Measurements from ENCODE around the gene MIXL1. TPM values are rescaled to one million over a fixed set of nuclear protein-coding genes. Genes with fewer than 3 reads are reported as not detected.

Gene MIXL1
- total RNA-seq, 1 experiment from 2014 or later = 4.7 TPM

- Histone ChIP-seq H3K79me1 (ENCODE audit: insufficient read depth, low read depth, low read length, poor library complexity, severe bottlenecking) (no peaks in the 10 kb centered on the region), H3K23me2 (ENCODE audit: insufficient read length, low read depth, low read length, poor library complexity, severe bottlenecking) (no peaks in the 10 kb centered on the region), H2BK120ac (ENCODE audit: low read depth, low read length, poor library complexity, severe bottlenecking) (no peak overlapping the region), H3K27me3 (ENCODE audit: insufficient read depth, low read length) (no peaks in the 10 kb centered on the region; the same call in 1 of the 2 replicates), H2BK5ac (ENCODE audit: insufficient read length, low read length) (no peak overlapping the region), H4K5ac (ENCODE audit: insufficient read length, low read depth, low read length) (no peak overlapping the region), H3K4me2 (ENCODE audit: insufficient read depth, insufficient read length, low read length) (no peak overlapping the region), H2BK12ac (ENCODE audit: insufficient read length, low read depth, low read length) (no peak overlapping the region), H3T11ph (ENCODE audit: low read length) (no peak overlapping the region), H3K4ac (ENCODE audit: low read depth, low read length) (no peak overlapping the region), H3K18ac (ENCODE audit: insufficient read length, low read depth, low read length) (no peak overlapping the region), H3K9ac (ENCODE audit: extremely low read depth, insufficient read length, low read length) (no peak overlapping the region), H3K9me3 (ENCODE audit: control insufficient read depth, low read depth, low read length) (no peaks in the 10 kb centered on the region), H3K23ac (ENCODE audit: insufficient read length, low read depth, low read length) (no peak overlapping the region), H2AK5ac (ENCODE audit: insufficient read length, low read length) (no peak overlapping the region), H3K79me2 (ENCODE audit: insufficient read depth, low read length) (no peaks in the 10 kb centered on the region), H4K91ac (ENCODE audit: insufficient read length, low read depth, low read length) (no peak overlapping the region), H3K14ac (ENCODE audit: insufficient read depth, low read length) (no peak overlapping the region), H4K8ac (replicated peaks; ENCODE audit: insufficient read length, low read depth, low read length) (no peak overlapping the region), H4K20me1 (ENCODE audit: control insufficient read depth, insufficient read depth, insufficient read length) (no peaks in the 10 kb centered on the region), H3K27ac (ENCODE audit: insufficient read length, low read depth, low read length) (no peak overlapping the region), H2BK20ac (ENCODE audit: low read depth, low read length, poor library complexity, severe bottlenecking) (no peak overlapping the region), H3K4me1 (ENCODE audit: insufficient read depth, low read length) (no peaks in the 10 kb centered on the region; the same call in 1 of the 2 replicates), H2BK15ac (ENCODE audit: low read depth, low read length) (no peak overlapping the region), H3K56ac (ENCODE audit: insufficient read length, low read depth, low read length) (no peak overlapping the region), H2AFZ (ENCODE audit: low read length) (no peak overlapping the region)
- DNase-seq = no peak
- no peaks in the 10 kb centered on the region for H3K9me3 Mint-ChIP-seq
- peaks cover 13% of the 10 kb centered on the region for H3K27me3 Mint-ChIP-seq (ENCODE audit: low read depth)
- peaks cover 9 to 16% of the 10 kb centered on the region in 2 experiments for H3K4me1 Mint-ChIP-seq
- no peaks in the 10 kb centered on the region for H3K36me3 Mint-ChIP-seq (ENCODE audit: insufficient read depth in 1 of 3, low read depth in 3 of 3)
- H3K4me3 Mint-ChIP-seq = no peak overlapping the region
- TF ChIP-seq CTCF (conservative IDR thresholded peaks at IDR 0.05) = no peak
- no peak overlapping the region for H3K27ac Mint-ChIP-seq
Observed at GRCh38 chr1:226204198-226204597, 19.3 kb upstream of the MIXL1 start.
